A673 (cell line): ENCODE measurements around the gene RFX1.

ENCODE experiments used
- EZH2 ChIP-seq: fragments of 200-600 bp; sonication (generic); IDR thresholded peaks from 2 replicates; pipeline ENCODE4 v1.6.1; 2017; ENCODE audit warnings: borderline replicate concordance, low read depth, mild to moderate bottlenecking, mixed read lengths, antibody characterized with exemption, low read length; ENCODE audit not compliant: poor library complexity, severe bottlenecking
- TF ChIP-seq, protein P1 (sequence below): fragments of 300-800, 200-600 bp; sonication (generic); conservative IDR thresholded peaks from 2 replicates; pipeline ENCODE4 v1.5.1; 2017; ENCODE audit warnings: low read depth, mild to moderate bottlenecking, antibody characterized with exemption, low read length, moderate library complexity, mixed read lengths

DNA sequence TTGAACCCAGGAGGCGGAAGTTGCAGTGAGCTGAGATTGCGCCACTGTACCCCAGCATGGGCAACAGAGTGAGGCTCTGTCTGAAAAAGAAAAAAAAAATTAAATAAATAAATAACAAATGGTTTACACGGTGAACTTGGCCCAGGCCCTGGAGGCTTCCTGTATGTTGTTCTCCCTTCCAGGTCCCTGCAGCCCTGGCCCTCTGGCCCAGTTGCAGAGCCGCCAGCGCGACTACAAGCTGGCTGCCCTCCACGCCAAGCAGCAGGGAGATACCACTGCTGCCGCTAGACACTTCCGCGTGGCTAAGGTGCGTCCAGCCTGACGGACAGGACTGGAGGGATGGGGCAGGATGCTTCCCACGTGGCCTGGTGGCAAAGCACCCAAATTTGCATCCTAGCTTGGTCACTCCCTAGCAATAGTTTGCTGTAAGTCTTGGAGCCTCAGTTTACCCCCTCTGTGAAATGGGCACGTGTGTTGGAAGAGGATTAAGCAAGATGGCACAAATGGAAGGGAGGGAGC, 88.2 kb downstream of the RFX1 start:
- TF ChIP-seq, protein P1, sequence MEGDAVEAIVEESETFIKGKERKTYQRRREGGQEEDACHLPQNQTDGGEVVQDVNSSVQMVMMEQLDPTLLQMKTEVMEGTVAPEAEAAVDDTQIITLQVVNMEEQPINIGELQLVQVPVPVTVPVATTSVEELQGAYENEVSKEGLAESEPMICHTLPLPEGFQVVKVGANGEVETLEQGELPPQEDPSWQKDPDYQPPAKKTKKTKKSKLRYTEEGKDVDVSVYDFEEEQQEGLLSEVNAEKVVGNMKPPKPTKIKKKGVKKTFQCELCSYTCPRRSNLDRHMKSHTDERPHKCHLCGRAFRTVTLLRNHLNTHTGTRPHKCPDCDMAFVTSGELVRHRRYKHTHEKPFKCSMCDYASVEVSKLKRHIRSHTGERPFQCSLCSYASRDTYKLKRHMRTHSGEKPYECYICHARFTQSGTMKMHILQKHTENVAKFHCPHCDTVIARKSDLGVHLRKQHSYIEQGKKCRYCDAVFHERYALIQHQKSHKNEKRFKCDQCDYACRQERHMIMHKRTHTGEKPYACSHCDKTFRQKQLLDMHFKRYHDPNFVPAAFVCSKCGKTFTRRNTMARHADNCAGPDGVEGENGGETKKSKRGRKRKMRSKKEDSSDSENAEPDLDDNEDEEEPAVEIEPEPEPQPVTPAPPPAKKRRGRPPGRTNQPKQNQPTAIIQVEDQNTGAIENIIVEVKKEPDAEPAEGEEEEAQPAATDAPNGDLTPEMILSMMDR, result no peak
- TF ChIP-seq EZH2, result no peak
